Hindlimb muscle (tissue), 1 donor: ENCODE results near the gene PTPRN2. TPM values are rescaled to one million over a fixed set of nuclear protein-coding genes. Genes with fewer than 3 reads are reported as not detected.
A peak's percentile ranks its signal among the peaks of the same experiment; 100 is the strongest.

Source experiments
- DNase-seq: peaks from one replicate; pipeline ENCODE4 v3.0.0-alpha.2; 2013
- polyA plus RNA-seq: library from polyadenylated mRNA; unstranded; fragments of 120-200 nt; gene quantifications from one replicate; pipeline ENCODE4 v1.2.1, GENCODE V29; 2013; ENCODE audit not compliant: insufficient read length

The PTPRN2 gene
- polyA plus RNA-seq, 1 donor, result 2.0 TPM

GRCh38 chr7:157586426-157586955 is 1001.1 kb downstream of the PTPRN2 start:
- no peak for DNase-seq

GRCh38 chr7:157585113-157585861 is 1002.3 kb downstream of the PTPRN2 start:
- no peak for DNase-seq

- no peak for DNase-seq
Observed at GRCh38 chr7:157584420-157584819, 1003.2 kb downstream of the PTPRN2 start.

GRCh38 chr7:157581740-157582139 is 1005.9 kb downstream of the PTPRN2 start:
- DNase-seq, result no peak

DNA sequence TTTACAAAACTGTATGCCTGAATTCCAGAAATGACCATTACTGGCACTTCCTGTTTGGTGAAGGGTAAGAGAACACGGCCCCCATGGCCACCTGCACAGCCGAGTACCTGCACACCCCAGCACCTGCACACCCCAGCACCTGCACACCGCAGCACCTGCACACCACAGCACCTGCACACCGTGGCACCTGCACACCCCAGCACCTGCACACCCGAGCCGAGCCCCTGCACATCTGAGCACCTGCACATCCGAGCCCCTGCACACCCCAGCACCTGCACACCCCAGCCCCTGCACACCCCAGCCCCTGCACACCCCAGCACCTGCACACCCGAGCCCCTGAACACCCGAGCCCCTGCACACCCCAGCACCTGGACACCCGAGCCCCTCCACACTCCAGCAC is 1007.3 kb downstream of the PTPRN2 start:
- DNase-seq, result no peak

DNA sequence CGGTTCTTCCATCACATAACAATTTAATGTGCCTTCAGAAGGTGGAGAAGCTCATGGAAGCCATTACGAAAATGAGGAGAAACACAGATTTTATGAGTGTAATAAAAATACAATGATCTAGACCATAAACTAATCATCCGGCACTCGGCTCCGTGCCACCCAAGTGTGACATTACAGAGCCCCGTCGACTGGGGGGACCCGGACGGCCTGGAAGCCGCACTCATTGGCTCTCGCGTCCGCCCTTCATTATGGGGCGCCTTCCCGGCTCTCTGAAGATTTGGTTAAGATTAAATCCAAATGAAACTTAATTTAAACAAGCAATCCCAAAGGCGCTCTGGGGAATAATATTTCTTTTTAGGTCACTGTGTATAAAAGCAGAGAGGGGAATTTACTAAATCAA is 1008.2 kb downstream of the PTPRN2 start:
- no peak for DNase-seq

GRCh38 chr7:157577796-157578339 is 1009.8 kb downstream of the PTPRN2 start:
- DNase-seq, result no peak

DNA sequence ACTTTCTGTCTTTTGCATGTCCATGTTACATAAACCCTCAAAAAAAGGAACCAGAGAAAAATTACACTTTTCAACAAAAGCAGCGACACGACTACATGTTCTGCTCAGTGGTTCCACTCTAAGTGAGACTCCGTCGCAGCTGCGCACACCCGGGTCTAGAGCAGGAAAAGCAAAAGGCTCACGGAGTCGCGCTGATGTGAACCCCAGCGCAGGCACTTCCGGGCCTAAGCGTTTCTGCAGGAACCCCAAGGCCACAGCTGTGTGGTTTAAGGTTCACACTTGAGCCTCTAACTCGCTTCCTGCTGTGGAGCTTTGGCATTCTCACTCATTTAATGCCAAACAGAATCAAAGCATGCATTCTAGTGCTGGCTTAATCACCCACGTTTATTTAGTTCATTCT is 1010.6 kb downstream of the PTPRN2 start:
- no peak for DNase-seq

DNA sequence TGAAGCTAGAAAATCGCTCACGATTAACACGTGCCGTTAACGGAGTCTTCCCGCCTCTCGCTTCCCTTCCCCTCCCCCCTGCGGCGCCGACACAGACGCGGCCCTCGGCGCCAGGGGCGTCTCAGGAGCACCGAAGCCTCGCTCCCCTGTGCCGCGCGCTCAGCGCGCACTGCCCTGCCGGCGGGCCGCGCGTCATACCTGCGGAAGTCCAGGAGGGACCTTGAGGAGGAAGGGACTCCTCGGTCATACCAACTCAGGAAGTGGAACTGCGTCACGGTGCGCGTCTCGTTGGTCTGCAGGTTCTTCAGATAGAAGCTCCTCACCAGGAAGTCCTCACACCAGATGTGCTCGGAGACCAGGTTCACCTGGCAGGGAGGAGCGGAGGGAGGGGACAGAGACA is 1011.2 kb downstream of the PTPRN2 start:
- no peak for DNase-seq

GRCh38 chr7:157575777-157576176 is 1011.8 kb downstream of the PTPRN2 start:
- DNase-seq, result no peak

DNA sequence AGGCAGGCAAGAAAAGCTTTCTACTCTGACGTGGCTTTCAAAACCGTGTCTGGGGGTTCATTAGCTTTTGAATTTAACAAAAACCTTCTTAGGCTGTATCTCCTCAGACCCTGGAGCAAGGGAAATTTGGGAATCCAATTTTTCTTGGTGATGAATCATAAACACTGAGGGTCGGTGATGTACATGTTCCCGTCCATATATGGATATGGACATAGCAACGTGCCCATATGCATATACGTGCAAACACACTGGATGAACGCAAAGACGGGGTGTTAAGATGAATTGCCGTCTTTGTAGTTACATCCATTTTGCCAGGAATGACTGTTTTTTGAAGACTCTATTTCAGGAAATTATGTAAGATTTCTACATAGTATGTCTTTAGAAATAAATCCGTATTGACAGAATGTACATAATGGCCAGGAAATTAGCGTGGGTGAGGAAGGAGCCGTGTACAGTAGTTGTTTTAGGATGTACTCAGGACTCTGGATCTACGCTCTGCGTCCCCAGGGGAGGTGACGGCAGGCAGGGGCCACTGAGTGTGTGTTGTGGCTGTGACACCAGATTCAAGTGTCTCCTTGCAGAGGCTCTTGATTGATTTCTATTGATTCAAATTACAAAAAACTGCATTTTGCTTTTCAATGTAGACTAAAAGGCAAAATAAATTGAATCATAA is 1012.6 kb downstream of the PTPRN2 start:
- no peak for DNase-seq

- DNase-seq, result no peak
Observed at GRCh38 chr7:157574120-157574825, 1013.4 kb downstream of the PTPRN2 start.

DNA sequence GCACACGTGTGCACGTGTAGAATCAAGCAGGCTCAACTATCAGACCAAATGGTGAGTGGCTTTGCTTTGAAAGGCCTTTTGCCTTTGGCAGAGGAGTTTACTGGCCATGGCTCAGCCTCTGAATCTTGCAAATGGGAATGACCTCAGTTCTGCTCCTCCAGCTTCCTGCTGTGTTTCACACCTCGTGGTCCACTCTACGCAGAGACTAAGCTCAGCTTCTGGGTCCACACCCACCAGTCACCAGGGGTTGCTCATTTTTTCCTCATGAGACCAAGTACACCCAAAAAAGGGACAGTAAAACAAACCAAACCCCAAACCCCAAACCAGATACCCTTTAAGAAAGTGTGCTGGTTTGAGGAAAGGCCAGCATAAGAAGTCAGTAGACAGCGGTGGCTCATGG is 1014.4 kb downstream of the PTPRN2 start:
- no peak for DNase-seq

GRCh38 chr7:157572622-157573021 is 1015.0 kb downstream of the PTPRN2 start:
- no peak for DNase-seq

DNA sequence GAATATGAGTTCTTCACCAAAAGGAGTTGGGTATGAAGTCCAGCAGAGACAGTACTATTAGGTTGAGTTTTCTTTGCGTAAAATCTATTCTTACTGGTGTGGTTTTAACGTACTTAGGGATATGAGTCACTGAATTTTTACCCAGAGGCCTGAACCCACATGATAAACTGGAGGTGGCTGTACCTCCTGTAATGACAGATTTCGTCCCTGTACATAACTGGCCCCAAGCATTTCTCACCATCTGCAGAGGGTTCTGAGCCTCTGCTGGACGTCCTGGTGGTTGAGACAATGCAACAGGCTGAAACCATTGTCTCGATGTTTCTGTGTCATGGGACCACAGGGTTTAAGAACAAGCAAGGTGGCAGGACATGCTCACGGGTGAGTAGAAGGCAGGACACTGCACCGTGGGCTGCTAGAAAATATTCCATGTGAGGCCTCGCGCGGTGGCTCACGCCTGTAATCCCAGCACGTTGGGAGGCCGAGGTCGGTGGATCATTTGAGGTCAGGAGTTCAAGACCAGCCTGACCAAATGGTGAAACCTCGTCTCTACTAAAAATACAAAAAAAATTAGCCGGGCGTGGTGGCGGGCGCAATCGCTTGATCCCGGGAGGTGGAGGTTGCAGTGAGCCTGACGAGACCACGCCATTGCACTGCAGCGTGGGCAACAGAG is 1017.0 kb downstream of the PTPRN2 start:
- DNase-seq, result no peak

DNA sequence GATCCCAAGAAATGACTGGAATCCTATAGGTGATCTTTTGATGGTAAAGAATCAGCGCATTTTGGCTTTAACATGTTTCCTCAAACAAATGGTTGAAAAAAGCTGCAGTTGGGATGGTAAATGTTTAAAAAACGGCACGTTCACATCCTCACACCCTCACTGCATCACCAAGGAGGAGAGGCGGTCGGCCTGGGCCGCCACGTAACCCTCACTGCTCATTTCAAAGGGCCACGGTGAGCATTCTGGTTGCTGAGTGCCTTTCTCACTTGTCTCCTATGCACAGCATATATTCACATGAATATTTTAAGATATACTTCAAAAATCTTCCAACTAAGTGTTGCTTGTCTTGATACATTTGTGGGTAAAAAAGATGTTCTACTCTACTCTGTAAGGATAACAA is 1017.7 kb downstream of the PTPRN2 start:
- no peak for DNase-seq

GRCh38 chr7:157568770-157569584 is 1018.6 kb downstream of the PTPRN2 start:
- DNase-seq, result peak; percentile 52

DNA sequence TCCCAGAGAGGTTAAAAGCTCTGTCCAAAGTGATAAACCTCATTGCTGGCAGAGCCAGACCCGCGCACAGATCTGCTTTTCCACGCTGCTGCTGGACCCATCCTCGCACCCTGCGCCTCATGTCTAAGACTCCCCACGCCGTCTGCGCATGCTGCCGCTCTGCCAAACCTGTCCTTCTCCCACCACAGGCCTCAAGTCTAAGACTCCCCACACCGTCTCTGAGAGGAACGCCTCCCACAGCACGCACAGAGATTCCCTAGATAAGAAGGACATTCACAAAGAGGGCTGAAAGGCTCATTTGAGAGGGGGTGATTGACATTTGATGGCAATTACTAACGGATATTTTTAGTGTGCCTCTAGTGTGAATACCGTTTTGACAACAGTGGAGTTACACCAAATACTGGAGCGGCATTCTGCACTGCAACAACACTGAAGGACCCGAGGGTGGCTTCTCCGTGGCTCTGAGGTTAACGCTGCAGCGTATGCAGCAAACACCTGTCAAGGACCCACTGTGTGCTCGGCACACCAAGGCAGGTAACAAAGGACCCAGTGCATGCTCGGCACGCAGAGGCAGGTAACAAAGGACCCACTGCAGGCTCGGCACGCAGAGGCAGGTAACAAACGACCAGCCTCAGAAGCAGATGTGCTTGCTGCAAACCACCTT is 1019.4 kb downstream of the PTPRN2 start:
- no peak for DNase-seq

DNA sequence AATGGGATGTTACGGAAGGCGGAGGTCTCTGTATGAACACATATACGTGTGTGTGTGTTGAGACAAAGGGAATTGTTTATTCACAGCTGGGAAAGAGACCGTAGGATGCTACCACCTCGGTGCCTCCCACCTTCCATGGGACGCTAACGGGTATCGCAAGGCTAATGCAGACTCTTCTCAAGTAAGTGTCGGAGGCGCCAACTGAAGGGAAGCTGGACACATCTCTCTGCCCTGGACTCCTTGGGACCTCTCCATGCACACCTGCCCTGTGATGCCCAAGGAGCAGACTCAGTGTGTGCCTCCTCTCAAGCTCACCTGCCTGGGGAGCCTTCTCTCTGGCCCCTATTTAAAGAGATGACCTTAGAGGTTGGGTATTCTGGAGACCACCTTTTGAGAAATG is 1020.0 kb downstream of the PTPRN2 start:
- no peak for DNase-seq

GRCh38 chr7:157566631-157567006 is 1021.0 kb downstream of the PTPRN2 start:
- no peak for DNase-seq

GRCh38 chr7:157565981-157566630 is 1021.5 kb downstream of the PTPRN2 start:
- DNase-seq, result no peak
